Ascending aorta (tissue), 2 donors: ENCODE results near the gene RALGDS. TPM values are rescaled to one million over a fixed set of nuclear protein-coding genes. Genes with fewer than 3 reads are reported as not detected.

Experiments used
- DNase-seq, 2 donors: peaks; one replicate each; pipeline ENCODE4 v3.0.0-alpha.2; 2019; ENCODE audit warnings: low spot score in 2 of 2
- H3K27ac ChIP-seq, 2 donors: fragments of 200-600 bp; sonication (generic); one replicate each; pipeline ENCODE4 v1.5.1; 2016 to 2017; ENCODE audit warnings: mild to moderate bottlenecking in 1 of 2
- H3K27me3 ChIP-seq: fragments of 200-600 bp; sonication (generic); one replicate; pipeline ENCODE4 v1.5.1; 2017
- H3K36me3 ChIP-seq, 2 donors: fragments of 200-600 bp; sonication (generic); one replicate each; pipeline ENCODE4 v1.5.1; 2016
- H3K4me1 ChIP-seq, 2 donors: fragments of 200-600 bp; sonication (generic); one replicate each; pipeline ENCODE4 v1.5.1; 2016 to 2017; ENCODE audit warnings: mild to moderate bottlenecking in 1 of 2
- H3K4me3 ChIP-seq, 2 donors: fragments of 200-600 bp; sonication (generic); one replicate each; pipeline ENCODE4 v1.5.1; 2016 to 2017; ENCODE audit warnings: mild to moderate bottlenecking in 1 of 2
- H3K9me3 ChIP-seq, 2 donors: fragments of 200-600 bp; sonication (generic); one replicate each; pipeline ENCODE4 v1.5.1; 2016
- CTCF ChIP-seq, 3 experiments: fragments of 200-600 bp in 2 of 3; fragments of 450-650 bp in 1 of 3; sonication (generic) in 2 of 3; IDR thresholded peaks; one replicate each; pipeline ENCODE4 v1.5.1; 2016 to 2019; ENCODE audit warnings: antibody characterized with exemption in 3 of 3, mild to moderate bottlenecking in 1 of 3, moderate library complexity in 1 of 3
- intact Hi-C: fragments of 100-400 bp; cut with DNase I; formaldehyde crosslinking; loops from one replicate; pipeline ENCODE4 v1.15.1; 2023
- total RNA-seq: library from RNA; depleted of rRNA; stranded (reverse); fragments of >200 nt; gene quantifications from one replicate; pipeline ENCODE4 v1.1.0, GENCODE V29; 2016

Gene RALGDS
- total RNA-seq, 1 donor from 2014 or later = 53.9 TPM

- H3K4me3 ChIP-seq = no peak overlapping the region
- no peak for DNase-seq
- intact Hi-C loops = no loop called here
- TF ChIP-seq CTCF (IDR thresholded peaks at IDR 0.05) = no peak
- H3K27me3 ChIP-seq = no peaks in the 10 kb centered on the region
- no peak overlapping the region for H3K27ac ChIP-seq
- H3K9me3 ChIP-seq = no peaks in the 10 kb centered on the region
- H3K36me3 ChIP-seq = no peaks in the 10 kb centered on the region
- no peaks in the 10 kb centered on the region for H3K4me1 ChIP-seq
These were observed 40.9 kb downstream of the RALGDS start for GRCh38 chr9:133080161-133080560.

- DNase-seq = no peak
- Histone ChIP-seq H3K4me1 (no peaks in the 10 kb centered on the region), H3K9me3 (no peaks in the 10 kb centered on the region), H3K4me3 (no peak overlapping the region), H3K27me3 (no peaks in the 10 kb centered on the region), H3K36me3 (no peaks in the 10 kb centered on the region), H3K27ac (no peak overlapping the region)
- intact Hi-C loops = no loop called here
- TF ChIP-seq CTCF (IDR thresholded peaks at IDR 0.05) = no peak
These were observed 42.6 kb downstream of the RALGDS start for GRCh38 chr9:133078486-133078885.

GRCh38 chr9:133076691-133077090 is 44.3 kb downstream of the RALGDS start:
- intact Hi-C loops = no loop called here
- no peaks in the 10 kb centered on the region for H3K4me1 ChIP-seq
- no peak overlapping the region for H3K4me3 ChIP-seq
- no peak for DNase-seq
- H3K9me3 ChIP-seq = no peaks in the 10 kb centered on the region
- no peaks in the 10 kb centered on the region for H3K27me3 ChIP-seq
- TF ChIP-seq CTCF (IDR thresholded peaks at IDR 0.05) = no peak
- H3K27ac ChIP-seq = no peak overlapping the region
- H3K36me3 ChIP-seq = no peaks in the 10 kb centered on the region

- no peak for TF ChIP-seq CTCF (IDR thresholded peaks at IDR 0.05)
- Histone ChIP-seq H3K9me3 (no peaks in the 10 kb centered on the region), H3K4me3 (no peak overlapping the region), H3K27ac (no peak overlapping the region), H3K4me1 (no peaks in the 10 kb centered on the region), H3K36me3 (no peaks in the 10 kb centered on the region), H3K27me3 (no peaks in the 10 kb centered on the region)
- DNase-seq = no peak
- intact Hi-C loops = no loop called here
These were observed 45.0 kb downstream of the RALGDS start for GRCh38 chr9:133075925-133076630.

- no peak for TF ChIP-seq CTCF (IDR thresholded peaks at IDR 0.05)
- no peak overlapping the region for H3K4me3 ChIP-seq
- DNase-seq = no peak
- no peaks in the 10 kb centered on the region for H3K4me1 ChIP-seq
- H3K36me3 ChIP-seq = no peaks in the 10 kb centered on the region
- intact Hi-C loops = no loop called here
- H3K27ac ChIP-seq = no peak overlapping the region
- no peaks in the 10 kb centered on the region for H3K27me3 ChIP-seq
- no peaks in the 10 kb centered on the region for H3K9me3 ChIP-seq
These were observed 46.9 kb downstream of the RALGDS start for GRCh38 chr9:133074111-133074651.
